ENCODE measurements around the gene RAB11FIP3.
A peak's percentile ranks its signal among the peaks of the same experiment; 100 is the strongest.
"Not testable (repeated sequence)": the region's sequence is repeated elsewhere in the genome, so short reads cannot be mapped to it uniquely, and the experiment has no call there.

The RAB11FIP3 gene

DNA sequence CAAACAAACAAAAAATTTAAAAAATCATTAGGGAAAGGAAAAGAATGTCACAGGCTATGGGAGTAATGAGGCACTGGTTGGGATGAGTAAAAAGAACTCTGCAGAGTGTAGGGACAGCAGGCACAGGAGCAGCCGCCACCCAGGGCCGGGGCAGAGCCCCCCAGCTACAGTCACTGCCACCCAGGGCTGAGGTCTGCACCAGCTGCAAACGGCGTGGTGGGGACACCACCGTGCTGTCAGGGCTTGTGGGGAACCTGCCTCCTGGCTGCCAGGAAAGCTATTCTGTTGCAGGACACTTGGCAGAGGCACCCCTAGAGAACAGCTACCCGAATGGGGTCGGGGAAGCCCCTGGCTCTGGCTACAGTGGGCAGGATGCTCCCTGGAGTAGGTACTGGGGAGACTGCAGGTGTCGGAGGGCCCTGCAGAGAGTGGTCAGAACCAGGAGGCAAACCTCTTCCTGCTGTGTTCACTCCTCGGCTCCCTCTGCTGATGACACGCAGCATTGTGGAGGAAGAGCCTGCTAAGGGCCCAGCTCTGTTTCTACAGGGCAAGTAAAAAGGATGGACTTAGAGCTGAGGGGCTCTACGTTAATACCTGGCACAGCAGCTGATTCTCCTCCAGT, 69.8 kb downstream of the RAB11FIP3 start:
- peak; percentile 67 for DNase-seq

DNA sequence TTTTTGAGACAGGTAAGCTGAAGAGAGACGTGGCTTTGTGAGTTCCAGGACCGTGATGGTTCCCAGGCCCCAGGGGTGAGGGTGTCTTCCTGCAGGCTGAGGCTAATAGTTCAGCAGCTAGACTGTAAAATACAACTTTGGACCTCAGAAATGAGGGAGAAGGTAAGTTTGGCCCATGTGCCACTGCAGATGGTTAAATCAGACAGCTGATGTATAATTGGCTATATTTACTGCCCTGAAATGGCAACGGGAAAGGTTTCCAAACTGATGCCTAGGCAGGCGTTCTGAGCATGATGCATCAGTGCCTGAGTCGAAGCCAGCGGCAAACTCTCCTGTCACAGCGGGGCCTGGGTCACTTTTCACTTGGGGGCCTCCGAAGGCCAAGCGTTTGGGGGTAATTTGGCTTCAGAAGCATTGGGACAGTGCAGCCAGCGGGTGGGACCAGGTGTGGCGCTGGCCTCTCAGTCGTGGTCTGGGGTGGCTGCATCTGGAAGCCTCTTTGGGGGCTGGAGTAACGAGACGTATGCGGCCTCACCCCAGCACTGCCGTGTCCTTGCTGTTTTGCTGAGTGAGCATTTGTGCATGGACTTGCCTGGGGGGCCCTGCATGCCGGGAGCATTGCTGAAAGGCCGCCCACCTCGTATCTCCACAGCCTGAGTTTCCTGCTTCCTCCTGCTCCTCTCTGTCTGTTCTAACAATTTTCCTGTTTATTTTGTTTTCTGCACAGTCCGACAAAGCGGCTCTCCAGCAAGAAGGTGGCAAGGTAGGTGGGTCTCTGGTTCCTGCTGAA, 70.8 kb downstream of the RAB11FIP3 start:
- no peak for DNase-seq

DNA sequence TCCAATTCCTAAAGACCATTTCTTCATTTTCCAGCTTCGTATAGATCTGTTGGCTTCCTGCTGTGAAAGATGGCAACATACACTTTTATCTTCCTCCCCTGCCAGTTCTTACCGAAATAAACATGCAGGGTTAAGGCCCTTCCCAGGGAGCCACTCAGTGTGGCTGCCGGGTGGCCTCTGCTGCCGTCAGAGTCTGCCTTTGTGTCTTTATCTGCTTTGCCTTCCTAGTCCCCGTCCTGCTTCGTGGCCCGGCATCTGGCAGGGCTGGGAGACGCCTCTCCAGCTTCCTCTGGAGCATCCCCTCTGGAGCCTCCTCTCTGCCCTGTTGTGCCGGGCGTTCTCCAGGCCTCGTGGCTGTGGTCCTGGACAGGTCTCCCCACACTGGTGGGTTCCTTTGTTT, 71.8 kb downstream of the RAB11FIP3 start:
- no peak for DNase-seq

DNA sequence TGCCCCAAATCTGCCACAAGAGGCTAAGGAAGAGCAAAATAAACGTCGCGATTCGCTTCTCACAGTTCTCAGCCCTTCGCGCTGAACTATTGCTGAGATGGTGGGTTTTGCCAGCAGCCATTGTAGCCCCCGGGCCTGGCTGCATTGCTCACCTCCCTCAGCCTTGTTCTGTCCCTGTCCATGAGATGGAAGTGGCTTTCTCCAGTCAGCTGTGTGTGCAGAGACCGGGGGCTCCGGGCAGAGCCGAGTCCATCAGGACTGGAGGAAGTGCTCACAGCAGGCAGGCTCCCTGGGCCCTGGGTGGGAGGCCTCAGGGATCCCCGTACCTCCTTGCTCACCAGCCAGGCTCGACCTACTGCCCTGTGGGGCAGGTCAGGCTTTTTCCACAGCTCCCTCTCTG, 74.5 kb downstream of the RAB11FIP3 start:
- DNase-seq: no peak

DNA sequence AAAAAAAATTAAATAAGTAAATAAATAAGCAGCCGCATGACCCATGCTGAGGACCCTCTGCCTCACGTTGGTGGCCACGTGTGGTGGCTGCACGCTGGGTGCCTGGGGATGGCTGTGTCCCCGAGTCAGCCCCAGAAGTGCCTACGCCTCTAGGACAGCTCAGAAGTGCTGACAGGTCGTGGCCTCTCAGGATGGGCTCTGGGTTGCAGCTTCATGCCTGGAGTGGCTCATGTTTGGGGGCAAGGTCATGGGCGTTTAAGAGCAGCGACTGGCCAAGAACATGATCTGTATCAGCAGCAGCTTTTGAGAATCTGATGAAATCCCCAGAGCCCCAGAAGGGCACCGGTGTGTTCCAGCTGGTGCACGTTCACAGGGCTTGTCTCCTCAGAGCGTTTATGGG, 75.3 kb downstream of the RAB11FIP3 start:
- no peak for DNase-seq

DNA sequence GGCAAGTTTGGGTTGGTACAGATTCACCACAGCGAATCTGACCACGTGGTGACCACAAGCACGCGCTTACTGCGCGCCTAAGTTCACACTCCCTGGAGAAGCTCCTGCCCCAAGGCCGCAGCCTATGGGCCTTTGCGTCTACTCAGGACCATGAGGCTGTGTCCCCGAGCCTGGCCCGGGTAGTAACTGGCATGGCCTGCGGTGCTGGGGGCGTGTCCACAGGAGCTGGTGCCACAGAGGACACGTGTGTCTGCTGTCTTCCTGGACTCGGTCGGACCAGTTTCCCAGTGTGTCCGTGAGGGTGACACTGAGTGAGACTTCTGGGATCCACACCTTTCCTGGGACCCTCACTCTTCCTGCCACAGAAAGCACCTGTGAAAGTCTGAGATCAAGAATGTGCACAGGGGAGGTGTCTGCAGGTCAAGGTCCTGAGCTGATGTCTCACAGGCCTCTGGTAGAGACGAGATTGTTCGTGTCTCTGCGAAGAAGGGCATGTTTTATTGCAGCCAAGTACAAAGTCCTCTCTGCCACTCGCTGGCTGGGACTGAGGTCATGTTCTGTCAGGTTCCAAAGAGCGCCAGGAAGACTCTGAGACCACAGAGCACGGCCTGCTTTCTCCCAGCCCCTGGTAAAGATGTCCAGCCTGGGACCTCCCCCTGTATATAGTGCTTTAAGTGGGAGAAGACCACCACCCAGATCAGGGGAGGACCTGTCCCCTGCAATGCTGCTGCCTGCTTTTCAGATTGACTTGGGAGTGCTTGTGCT, 76.9 kb downstream of the RAB11FIP3 start:
- no peak for DNase-seq

DNA sequence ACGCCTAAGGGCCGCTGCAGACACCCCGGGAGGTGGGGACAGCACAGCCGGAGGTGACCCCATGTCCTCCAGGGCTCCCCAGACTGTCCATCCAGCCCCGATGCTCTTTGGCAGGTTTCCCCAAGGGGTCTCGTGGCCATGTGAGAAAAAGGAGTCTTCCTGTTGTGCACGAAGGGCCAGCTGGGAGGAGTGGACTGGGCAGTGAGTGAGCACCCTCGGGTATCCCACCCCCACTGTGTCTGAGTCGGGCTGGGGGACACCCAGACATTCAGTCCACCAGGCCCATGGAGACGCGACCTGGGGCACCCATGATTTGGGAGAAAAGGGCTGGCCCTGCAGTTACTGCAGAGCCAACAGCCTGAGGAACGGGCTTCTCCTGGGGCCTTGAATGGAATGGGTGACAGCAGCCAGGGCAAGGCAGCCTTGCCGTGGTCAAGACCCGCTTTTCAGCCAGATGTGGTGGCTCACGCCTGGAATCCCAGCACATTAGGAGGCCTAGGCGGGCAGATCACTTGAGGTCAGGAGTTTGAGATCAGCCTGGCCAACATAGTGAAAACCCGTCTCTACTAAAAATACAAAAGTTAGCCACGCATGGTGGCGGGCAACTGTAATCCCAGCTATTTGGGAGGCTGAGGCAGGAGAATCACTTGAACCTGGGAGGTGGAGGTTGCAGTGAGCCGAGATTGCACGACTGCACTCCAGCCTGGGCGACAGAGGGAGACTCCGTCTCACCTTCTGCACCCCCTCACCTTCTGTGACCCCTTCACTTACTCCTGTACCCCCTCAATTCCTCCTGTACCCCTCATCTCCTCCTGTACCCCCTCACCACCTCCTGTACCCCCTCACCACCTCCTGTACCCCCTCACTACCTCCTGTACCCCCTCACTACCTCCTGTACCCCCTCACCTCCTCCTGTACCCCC, 78.0 kb downstream of the RAB11FIP3 start:
- DNase-seq: no peak

DNA sequence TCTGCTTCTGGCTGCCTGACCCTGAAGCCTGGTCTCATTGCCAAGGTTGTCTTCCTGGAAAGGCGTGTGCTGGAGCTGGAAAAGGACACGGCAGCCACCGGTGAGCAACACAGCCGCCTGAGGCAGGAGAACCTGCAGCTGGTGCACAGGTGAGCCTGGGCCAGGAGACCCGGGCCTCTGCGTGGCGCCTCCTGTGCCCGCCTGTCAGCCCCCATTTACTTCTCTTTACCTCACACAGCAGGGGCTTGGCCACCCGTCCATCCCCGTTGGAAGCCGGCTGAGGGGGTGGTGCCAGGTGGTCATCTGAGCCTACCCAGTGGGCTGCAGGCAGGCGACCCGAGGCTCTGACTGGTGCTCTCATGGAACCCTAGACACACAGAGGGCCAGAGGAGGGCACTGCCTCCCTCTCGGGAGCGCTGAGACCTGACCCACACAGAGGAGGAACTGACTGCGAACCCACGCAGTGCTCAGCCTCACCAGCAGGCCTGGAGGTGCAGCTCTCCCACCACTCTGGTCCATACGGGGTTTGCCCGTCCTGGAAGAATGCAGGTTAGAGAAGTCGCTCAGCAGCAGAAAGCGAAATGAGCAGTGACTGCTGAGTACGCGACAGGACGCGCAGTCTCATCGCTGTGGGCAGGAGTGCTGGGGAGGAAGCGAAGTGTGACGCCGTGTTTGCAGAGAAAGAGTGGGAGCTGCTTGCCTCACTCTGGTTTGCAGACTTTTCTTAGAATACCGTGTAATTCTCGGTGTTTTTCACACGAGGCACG, 80.2 kb downstream of the RAB11FIP3 start:
- DNase-seq: no peak

DNA sequence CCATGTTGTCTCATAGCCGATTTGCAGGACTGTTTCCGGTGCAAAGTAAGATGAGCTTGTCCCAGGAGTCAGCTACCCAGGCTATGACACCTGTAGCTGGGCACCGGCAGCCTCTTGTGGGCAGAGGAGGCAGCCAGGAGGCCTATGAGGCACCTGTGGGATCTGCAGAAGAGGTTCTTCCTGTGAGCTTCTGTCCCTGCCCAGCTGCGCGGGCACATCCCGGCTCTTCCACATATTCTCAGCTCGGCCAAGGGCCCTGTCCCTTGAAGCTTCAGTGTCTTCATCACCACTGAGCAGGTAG, 80.7 kb downstream of the RAB11FIP3 start:
- DNase-seq: no peak

DNA sequence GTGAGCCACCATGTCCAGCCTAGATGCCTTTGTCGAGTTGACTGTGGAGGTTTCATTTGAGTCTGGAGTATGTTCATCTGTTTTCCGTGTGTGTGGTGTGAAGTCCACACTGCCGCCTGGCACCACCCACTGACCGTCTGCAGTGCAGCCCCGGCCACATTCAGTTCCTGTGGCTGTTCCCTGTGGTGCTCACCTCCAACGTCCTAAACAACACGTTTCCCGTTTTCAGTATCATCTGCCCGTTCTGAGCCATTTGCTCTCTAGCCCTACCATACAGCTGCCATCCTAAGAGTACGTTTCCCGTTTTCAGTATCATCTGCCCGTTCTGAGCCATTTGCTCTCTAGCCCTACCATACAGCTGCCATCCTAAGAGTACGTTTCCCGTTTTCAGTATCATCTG, 82.1 kb downstream of the RAB11FIP3 start:
- not testable (repeated sequence) for DNase-seq

DNA sequence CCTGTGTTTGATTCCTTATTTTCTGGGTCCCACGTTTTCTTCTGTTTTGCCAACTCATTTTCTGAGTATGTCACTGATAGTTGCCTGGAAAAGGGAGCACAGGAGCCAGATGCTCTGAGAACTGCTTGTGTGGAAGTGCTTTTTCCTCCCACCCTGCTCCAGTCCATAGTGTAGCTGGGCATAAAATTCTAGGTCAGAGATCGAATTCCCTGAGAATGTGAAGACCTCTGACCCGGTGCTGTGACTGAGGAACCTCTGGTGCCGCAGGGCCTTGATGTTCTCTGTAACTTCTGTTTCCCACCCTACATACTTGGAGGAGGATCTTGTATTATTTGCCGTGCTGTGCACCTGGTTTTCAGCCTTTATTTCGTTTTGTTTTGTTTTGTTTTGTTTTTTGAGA, 82.5 kb downstream of the RAB11FIP3 start:
- DNase-seq: no peak

DNA sequence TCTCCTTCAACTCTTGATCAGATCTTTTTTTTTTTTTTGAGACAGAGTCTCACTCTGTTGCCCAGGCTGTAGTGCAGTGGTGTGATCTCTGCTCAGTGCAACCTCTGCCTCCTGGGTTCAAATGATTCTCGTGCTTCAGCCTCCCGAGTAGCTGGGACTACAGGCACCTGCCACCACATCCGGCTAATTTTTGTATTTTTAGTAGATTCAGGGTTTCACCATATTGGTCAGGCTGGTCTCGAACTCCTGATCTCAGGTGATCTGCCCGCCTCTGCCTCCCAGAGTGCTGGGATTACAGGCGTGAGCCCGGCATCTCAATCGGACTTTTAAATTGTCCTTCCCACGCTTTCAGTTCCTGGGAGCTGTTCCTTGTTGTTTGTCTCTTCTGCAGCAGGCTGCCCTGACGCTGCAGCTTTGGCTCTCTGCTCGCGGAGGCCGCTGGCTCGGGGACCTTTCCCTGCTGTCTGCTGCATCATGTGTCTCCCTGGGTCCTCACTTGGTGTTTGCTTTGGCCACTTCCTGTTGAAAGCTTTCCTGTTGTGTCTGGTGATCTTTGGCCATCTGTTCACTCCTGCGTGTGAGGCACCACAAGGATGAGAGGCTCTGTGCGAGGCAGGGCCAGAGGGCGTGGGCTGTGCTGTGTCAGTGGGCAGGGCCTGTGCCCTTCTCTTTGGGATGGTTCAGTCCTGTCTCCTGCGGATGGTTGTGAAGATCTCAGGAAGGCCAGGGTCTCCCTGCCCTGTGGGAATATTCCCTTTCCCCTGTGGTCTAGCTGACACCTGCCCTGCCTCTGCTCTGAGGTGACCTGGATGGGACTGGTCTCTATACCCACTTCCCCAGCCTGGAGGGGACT, 83.7 kb downstream of the RAB11FIP3 start:
- peak; percentile 79 for DNase-seq

DNA sequence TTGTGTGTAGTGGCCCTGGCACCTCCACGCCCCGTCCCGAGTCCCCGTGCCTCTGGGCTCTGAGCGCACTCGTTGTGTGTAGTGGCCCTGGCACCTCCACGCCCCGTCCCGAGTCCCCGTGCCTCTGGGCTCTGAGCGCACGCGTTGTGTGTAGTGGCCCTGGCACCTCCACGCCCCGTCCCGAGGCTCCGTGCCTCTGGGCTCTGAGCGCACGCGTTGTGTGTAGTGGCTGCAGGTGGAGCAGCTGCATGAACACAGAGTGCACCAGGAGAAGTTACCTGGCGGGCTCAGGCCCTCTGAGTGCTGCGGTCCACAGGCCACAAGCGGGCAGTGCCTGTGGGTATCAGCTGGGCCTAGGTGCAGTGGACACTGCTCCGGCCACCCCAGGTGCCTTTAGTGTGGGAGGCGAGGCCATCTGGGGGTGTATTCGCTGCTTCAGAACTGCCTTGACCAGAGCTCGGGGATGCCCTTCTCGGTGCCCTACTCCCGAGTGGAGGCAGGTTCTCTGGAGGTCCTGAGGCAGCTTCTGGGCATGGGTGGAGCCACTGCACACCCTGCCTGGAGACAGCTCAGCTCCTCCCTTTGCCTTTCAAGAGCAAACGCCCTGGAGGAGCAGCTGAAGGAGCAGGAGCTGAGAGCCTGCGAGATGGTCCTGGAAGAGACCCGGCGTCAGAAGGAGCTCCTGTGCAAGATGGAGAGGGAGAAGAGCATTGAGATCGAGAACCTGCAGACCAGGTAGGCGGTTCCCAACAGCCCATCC, 84.8 kb downstream of the RAB11FIP3 start:
- no peak for DNase-seq

DNA sequence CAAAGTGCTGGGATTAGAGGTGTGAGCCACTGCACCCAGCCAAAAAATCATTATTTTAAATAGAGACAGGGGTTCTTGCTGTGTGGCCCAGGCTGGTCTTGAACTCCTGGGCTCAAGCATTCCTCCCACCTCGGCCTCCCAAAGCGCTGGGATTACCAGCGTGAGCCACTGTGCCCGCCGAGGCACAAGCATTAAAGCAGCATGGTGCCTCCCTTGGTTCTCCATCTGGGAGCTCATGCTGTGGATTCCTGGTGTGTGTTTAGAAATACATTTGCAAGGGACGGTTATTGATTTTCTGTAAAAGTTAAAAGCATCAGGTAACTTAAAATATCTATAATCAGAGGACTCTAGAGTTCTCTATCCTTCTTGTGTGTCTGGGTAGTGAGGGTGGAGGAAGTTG, 87.4 kb downstream of the RAB11FIP3 start:
- no peak for DNase-seq

DNA sequence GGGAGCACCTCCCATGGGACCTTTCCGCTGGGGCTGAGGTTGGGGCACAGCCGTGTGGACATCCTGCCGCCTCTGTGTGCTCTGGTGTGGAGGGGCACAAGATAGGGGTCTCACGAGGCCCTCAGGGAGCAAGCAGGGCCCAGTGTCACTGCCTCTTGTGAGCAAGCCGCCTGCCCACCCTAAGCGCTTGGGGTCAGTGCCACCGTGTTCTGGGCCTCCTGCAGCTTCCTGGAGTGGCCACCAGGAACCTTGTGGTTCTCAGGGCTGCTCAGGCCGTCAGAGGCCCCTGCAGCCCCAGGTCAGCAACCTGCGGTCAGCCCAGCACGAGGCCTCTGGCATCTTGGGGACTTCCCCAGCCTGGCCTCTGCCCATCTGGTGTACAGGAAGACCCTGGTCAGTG, 88.5 kb downstream of the RAB11FIP3 start:
- no peak for DNase-seq

DNA sequence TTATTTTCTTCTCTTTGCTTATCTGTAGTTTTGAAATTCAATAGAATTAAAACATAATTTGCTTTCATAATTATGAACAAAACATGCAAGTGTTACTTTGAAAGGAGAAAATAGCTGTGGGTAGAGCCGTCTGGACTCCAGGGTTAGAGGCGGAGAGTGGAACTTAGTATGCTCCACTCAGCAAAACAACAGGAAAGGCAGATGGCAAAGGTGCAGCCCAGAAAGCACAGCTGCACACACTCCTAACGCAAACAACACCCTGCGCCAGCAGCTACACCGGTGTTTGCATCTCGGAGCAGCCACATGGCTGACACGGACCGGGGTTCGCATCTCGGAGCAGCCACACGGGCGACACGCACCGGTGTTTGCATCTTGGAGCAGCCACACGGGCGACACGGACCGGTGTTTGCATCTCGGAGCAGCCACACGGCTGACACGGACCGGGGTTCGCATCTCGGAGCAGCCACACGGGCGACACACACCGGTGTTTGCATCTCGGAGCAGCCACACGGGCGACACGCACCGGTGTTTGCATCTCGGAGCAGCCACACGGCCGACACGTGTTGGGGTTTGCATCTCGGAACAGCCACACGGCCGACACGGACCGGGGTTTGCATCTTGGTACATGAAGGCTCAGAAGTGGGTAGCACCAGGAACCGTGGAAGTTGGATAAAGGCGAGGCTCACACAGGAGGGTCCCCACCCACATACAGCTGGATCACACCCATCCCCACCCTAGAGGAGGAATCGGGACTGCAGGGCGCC, 89.9 kb downstream of the RAB11FIP3 start:
- DNase-seq: no peak

DNA sequence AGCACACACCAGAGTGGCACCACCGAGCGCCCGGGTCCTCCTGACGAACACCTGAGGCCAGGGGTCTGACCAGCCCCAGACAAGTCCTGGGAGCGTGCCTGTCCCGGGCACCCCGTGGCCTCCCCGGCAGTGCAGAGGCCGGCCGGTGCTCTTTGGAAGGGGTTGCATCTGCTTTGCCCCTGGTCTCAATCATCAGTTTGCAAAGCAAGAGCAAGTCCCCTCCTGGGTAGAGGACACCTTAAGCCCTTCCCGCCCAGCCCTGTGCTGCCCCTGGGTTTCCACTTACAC, 90.4 kb downstream of the RAB11FIP3 start:
- DNase-seq: no peak

DNA sequence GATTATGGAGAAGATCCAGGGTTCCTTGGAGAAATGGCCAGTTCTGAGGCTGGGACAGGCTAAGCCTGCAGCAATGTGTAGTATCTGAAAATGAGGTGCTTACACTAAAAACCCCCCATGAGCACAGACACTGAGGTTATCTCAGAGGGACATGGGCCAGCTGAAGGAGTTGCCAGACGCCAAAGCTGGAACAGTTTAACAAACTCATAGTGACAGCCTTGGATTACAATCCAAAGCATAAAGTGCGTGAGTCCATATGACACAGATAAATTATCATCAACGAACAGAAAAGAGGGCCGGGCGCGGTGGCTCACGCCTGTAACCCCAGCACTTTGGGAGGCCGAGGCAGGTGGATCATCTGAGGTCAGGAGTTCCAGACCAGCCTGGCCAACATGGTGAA, 90.9 kb downstream of the RAB11FIP3 start:
- DNase-seq: no peak

DNA sequence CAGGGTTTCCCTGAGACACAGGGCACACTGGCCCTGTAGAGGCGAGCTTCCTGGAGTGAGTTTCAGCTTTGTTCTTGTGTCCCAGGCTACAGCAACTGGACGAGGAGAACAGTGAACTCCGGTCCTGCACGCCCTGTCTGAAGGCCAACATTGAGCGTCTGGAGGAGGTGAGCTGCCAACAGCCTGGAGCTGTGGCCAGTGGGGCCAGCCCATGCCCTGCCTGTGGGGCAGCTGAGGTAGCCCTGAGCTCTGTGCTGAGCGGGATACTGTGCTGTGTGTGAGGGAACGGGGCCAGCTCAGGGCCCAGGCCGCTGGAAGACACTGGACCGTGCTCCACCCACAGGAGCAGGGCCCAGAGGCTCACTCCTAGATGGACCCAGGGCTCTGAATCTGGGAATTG, 93.4 kb downstream of the RAB11FIP3 start:
- no peak for DNase-seq

DNA sequence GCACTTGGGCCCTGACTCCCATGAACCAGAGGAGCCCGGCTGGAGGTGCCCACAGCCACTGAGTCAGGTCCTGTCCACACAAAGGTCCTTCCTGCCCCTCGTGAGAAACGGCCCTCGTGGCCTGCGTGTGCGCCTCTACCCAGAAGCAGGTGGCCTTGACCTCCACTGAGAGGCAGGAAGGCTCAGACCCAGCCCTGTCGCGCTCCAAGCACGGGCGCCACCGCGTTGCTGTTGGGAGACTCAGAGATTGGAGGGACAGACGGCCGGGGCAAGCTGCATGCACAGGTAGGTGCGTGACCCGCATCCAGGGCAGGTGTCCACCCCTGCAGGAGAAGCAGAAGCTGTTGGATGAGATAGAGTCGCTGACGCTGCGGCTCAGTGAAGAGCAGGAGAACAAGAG, 94.0 kb downstream of the RAB11FIP3 start:
- no peak for DNase-seq
